Liver (tissue), 9 donors: ENCODE measurements around the gene PPDPF. TPM values are rescaled to one million over a fixed set of nuclear protein-coding genes. Genes with fewer than 3 reads are reported as not detected.

Experiments used
- DNase-seq: peaks from one replicate; pipeline ENCODE4 v3.0.0-alpha.2; 2017; ENCODE audit warnings: low spot score
- H3K27ac ChIP-seq, 2 donors: one replicate each; pipeline ENCODE4 v1.7.0; 2013; ENCODE audit warnings: inconsistent platforms in 2 of 2, low read length in 2 of 2, control low read depth in 1 of 2, low read depth in 1 of 2, mild to moderate bottlenecking in 1 of 2
- H3K27me3 ChIP-seq, 4 donors: one replicate each; pipeline versions ENCODE4 v1.6.1 to v1.7.0; 2013; ENCODE audit warnings: low read length in 3 of 4, inconsistent platforms in 1 of 4, mild to moderate bottlenecking in 1 of 4, moderate library complexity in 1 of 4; ENCODE audit not compliant: control insufficient read depth in 4 of 4, insufficient read depth in 4 of 4
- H3K36me3 ChIP-seq, 4 donors: one replicate each; pipeline versions ENCODE4 v1.6.1 to v1.7.0; 2013; ENCODE audit warnings: low read length in 3 of 4, mild to moderate bottlenecking in 3 of 4, low read depth in 1 of 4, moderate library complexity in 1 of 4; ENCODE audit not compliant: control insufficient read depth in 4 of 4, insufficient read depth in 3 of 4
- H3K4me1 ChIP-seq, 4 donors: one replicate each; pipeline versions ENCODE4 v1.6.1 to v1.7.0; 2013; ENCODE audit warnings: low read length in 3 of 4, mild to moderate bottlenecking in 3 of 4, moderate library complexity in 1 of 4; ENCODE audit not compliant: control insufficient read depth in 4 of 4, insufficient read depth in 4 of 4
- H3K4me3 ChIP-seq, 3 donors: one replicate each; pipeline versions ENCODE4 v1.6.1 to v1.7.0; 2013; ENCODE audit warnings: low read length in 3 of 3, control low read depth in 1 of 3, low read depth in 1 of 3, mild to moderate bottlenecking in 1 of 3
- H3K9ac ChIP-seq, 2 donors: one replicate each; pipeline ENCODE4 v1.7.0; 2013; ENCODE audit warnings: low read length in 2 of 2, mild to moderate bottlenecking in 2 of 2, moderate library complexity in 2 of 2, control low read depth in 1 of 2, low read depth in 1 of 2
- H3K9me3 ChIP-seq, 4 donors: one replicate each; pipeline versions ENCODE4 v1.6.1 to v1.7.0; 2013; ENCODE audit warnings: low read length in 3 of 4; ENCODE audit not compliant: control insufficient read depth in 4 of 4
- FOXA1 ChIP-seq: IDR thresholded peaks from 2 replicates; pipeline ENCODE4 v1.6.1; 2016; ENCODE audit warnings: antibody characterized with exemption
- GABPA ChIP-seq, 2 donors: IDR thresholded peaks in 1 of 2; conservative IDR thresholded peaks in 1 of 2; 2 replicates each; pipeline ENCODE4 v1.6.1; 2016; ENCODE audit warnings: antibody characterized with exemption in 2 of 2, mild to moderate bottlenecking in 1 of 2, moderate library complexity in 1 of 2
- HNF4A ChIP-seq, 2 donors: conservative IDR thresholded peaks; 2 replicates each; pipeline ENCODE4 v1.6.1; 2016; ENCODE audit warnings: antibody characterized with exemption in 2 of 2, mild to moderate bottlenecking in 2 of 2
- HNF4G ChIP-seq: IDR thresholded peaks from 2 replicates; pipeline ENCODE4 v1.6.1; 2016; ENCODE audit warnings: antibody characterized with exemption
- JUND ChIP-seq, 2 donors: IDR thresholded peaks; 2 replicates each; pipeline ENCODE4 v1.6.1; 2016; ENCODE audit warnings: antibody characterized with exemption in 2 of 2
- NR2F2 ChIP-seq: IDR thresholded peaks from 2 replicates; pipeline ENCODE4 v1.6.1; 2016; ENCODE audit warnings: antibody characterized with exemption
- RXRA ChIP-seq, 2 donors: IDR thresholded peaks; 2 replicates each; pipeline ENCODE4 v1.6.1; 2017 to 2018; ENCODE audit warnings: antibody characterized with exemption in 2 of 2, mild to moderate bottlenecking in 1 of 2
- TAF1 ChIP-seq: conservative IDR thresholded peaks from 2 replicates; pipeline ENCODE4 v1.6.1; 2016; ENCODE audit warnings: antibody characterized with exemption, mild to moderate bottlenecking
- YY1 ChIP-seq: IDR thresholded peaks from 2 replicates; pipeline ENCODE4 v1.6.1; 2016; ENCODE audit warnings: antibody characterized with exemption, mild to moderate bottlenecking
- WGBS: extraction: QIAGEN DNeasy Blood & Tissue Kit; methylation state at CpG from one replicate; pipeline ENCODE4 v1.1.7; 2013; 5-methylcytosine and 5-hydroxymethylcytosine counted together
- polyA plus RNA-seq, 2 donors: library from polyadenylated mRNA; stranded (reverse) in 1 of 2; unstranded in 1 of 2; fragments of 200-250 nt in 1 of 2; fragments of >200 nt in 1 of 2; fragmentation: Nextera tagmentation in 1 of 2; extraction: Ambion mirVana in 1 of 2; gene quantifications; one replicate each; pipeline versions ENCODE4 v1.2.1 to v1.2.3, GENCODE V29; 2013 to 2015
- total RNA-seq, 2 donors: library from RNA; depleted of rRNA; stranded (reverse); fragments of >200 nt; gene quantifications; one replicate each; pipeline ENCODE4 v1.2.3, GENCODE V29; 2014
- TF ChIP-seq, protein P1 (sequence below): IDR thresholded peaks from 2 replicates; pipeline ENCODE4 v1.6.1; 2016; ENCODE audit warnings: antibody characterized with exemption, mild to moderate bottlenecking
- TF ChIP-seq, protein P2 (sequence below): IDR thresholded peaks from 2 replicates; pipeline ENCODE4 v1.6.1; 2016; ENCODE audit warnings: antibody characterized with exemption
- TF ChIP-seq, protein P3 (sequence below): fragments of 150-350 bp; IDR thresholded peaks from 2 replicates; pipeline ENCODE4 v1.5.1; 2017; ENCODE audit warnings: improper control_type of control experiment, low read depth, low read length; ENCODE audit not compliant: missing input control
- TF ChIP-seq, protein P4 (sequence below): IDR thresholded peaks from 2 replicates; pipeline ENCODE4 v1.6.1; 2016; ENCODE audit warnings: antibody characterized with exemption
- TF ChIP-seq, protein P5 (sequence below): IDR thresholded peaks from 2 replicates; pipeline ENCODE4 v1.6.1; 2016; ENCODE audit warnings: antibody characterized with exemption
- donor health status: healthy.
- donor health status: healthy.
- donor health status: healthy.
- donor health status: healthy.
- donor health status: healthy.

Gene PPDPF
- total and polyA plus RNA-seq, 4 donors: 8.3 to 196 (median 25.3) TPM

DNA sequence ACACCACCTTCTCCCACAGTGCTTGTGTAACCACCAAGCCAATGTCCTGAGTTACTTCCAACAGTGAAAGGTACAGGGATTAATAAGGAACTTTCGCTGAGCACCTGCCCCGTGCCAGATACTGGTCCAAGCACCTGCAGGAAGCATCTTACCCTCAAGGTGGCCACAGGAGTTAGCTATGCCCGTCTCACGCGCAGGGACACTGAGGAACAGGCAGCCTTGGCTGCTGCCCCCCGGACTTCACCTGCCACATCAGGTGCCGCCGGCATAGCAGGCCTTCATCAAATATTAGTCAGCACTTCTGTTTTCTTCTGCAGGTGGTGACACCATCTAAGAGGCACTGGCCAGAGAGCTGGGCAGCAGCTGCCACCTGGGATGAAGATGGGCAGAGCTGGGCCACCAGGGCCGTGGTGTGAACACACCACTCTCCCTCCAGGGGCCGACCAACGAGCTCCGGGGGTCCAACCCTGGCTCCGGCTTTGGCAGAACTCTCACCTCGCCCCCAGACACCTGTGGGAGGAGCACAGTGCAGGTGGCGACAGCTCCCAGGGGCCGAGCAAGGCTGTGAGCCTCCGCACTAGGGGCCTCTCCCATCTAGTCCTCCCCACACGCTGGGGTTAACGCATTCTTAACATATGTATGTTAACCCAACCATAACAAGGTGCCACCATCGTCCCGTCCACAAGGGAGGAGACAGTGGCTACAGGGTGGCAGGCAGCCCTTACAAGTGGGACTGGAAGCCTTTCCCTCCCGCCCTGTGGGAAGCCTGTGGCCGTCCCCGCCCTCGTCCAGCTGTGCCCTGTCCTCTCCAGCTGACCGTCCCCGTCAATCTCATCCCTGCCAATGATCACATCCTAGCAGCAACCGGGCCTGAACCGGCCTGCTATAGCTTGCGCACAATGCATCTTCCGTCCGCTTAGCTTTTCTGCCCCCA lies 2.9 kb upstream of the PPDPF start:
- Histone ChIP-seq H3K4me3 (no peak overlapping the region), H3K9ac (no peak overlapping the region), H3K9me3 (no peaks in the 10 kb centered on the region), H3K4me1 (peaks cover 2 to 19% (median 6%) of the 10 kb centered on the region in 4 donors), H3K27me3 (no peaks in the 10 kb centered on the region), H3K27ac (no peak overlapping the region), H3K36me3 (no peaks in the 10 kb centered on the region)
- TF ChIP-seq FOXA1: no peak
- TF ChIP-seq YY1: no peak
- TF ChIP-seq, protein P1, sequence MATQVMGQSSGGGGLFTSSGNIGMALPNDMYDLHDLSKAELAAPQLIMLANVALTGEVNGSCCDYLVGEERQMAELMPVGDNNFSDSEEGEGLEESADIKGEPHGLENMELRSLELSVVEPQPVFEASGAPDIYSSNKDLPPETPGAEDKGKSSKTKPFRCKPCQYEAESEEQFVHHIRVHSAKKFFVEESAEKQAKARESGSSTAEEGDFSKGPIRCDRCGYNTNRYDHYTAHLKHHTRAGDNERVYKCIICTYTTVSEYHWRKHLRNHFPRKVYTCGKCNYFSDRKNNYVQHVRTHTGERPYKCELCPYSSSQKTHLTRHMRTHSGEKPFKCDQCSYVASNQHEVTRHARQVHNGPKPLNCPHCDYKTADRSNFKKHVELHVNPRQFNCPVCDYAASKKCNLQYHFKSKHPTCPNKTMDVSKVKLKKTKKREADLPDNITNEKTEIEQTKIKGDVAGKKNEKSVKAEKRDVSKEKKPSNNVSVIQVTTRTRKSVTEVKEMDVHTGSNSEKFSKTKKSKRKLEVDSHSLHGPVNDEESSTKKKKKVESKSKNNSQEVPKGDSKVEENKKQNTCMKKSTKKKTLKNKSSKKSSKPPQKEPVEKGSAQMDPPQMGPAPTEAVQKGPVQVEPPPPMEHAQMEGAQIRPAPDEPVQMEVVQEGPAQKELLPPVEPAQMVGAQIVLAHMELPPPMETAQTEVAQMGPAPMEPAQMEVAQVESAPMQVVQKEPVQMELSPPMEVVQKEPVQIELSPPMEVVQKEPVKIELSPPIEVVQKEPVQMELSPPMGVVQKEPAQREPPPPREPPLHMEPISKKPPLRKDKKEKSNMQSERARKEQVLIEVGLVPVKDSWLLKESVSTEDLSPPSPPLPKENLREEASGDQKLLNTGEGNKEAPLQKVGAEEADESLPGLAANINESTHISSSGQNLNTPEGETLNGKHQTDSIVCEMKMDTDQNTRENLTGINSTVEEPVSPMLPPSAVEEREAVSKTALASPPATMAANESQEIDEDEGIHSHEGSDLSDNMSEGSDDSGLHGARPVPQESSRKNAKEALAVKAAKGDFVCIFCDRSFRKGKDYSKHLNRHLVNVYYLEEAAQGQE: no peak
- no peak for TF ChIP-seq JUND (IDR thresholded peaks at IDR 0.05)
- TF ChIP-seq, protein P2, sequence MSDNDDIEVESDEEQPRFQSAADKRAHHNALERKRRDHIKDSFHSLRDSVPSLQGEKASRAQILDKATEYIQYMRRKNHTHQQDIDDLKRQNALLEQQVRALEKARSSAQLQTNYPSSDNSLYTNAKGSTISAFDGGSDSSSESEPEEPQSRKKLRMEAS: no peak
- no peak for TF ChIP-seq HNF4G
- TF ChIP-seq, protein P3, sequence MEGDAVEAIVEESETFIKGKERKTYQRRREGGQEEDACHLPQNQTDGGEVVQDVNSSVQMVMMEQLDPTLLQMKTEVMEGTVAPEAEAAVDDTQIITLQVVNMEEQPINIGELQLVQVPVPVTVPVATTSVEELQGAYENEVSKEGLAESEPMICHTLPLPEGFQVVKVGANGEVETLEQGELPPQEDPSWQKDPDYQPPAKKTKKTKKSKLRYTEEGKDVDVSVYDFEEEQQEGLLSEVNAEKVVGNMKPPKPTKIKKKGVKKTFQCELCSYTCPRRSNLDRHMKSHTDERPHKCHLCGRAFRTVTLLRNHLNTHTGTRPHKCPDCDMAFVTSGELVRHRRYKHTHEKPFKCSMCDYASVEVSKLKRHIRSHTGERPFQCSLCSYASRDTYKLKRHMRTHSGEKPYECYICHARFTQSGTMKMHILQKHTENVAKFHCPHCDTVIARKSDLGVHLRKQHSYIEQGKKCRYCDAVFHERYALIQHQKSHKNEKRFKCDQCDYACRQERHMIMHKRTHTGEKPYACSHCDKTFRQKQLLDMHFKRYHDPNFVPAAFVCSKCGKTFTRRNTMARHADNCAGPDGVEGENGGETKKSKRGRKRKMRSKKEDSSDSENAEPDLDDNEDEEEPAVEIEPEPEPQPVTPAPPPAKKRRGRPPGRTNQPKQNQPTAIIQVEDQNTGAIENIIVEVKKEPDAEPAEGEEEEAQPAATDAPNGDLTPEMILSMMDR: no peak
- no peak for TF ChIP-seq NR2F2
- no peak for TF ChIP-seq RXRA (IDR thresholded peaks at IDR 0.05)
- TF ChIP-seq, protein P4, sequence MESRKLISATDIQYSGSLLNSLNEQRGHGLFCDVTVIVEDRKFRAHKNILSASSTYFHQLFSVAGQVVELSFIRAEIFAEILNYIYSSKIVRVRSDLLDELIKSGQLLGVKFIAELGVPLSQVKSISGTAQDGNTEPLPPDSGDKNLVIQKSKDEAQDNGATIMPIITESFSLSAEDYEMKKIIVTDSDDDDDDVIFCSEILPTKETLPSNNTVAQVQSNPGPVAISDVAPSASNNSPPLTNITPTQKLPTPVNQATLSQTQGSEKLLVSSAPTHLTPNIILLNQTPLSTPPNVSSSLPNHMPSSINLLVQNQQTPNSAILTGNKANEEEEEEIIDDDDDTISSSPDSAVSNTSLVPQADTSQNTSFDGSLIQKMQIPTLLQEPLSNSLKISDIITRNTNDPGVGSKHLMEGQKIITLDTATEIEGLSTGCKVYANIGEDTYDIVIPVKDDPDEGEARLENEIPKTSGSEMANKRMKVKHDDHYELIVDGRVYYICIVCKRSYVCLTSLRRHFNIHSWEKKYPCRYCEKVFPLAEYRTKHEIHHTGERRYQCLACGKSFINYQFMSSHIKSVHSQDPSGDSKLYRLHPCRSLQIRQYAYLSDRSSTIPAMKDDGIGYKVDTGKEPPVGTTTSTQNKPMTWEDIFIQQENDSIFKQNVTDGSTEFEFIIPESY: no peak
- no peak for TF ChIP-seq HNF4A (conservative IDR thresholded peaks at IDR 0.05)
- no peak for TF ChIP-seq TAF1
- 90% methylated on average over 32 of the region's 32 CpGs for WGBS
- no peak for DNase-seq

DNA sequence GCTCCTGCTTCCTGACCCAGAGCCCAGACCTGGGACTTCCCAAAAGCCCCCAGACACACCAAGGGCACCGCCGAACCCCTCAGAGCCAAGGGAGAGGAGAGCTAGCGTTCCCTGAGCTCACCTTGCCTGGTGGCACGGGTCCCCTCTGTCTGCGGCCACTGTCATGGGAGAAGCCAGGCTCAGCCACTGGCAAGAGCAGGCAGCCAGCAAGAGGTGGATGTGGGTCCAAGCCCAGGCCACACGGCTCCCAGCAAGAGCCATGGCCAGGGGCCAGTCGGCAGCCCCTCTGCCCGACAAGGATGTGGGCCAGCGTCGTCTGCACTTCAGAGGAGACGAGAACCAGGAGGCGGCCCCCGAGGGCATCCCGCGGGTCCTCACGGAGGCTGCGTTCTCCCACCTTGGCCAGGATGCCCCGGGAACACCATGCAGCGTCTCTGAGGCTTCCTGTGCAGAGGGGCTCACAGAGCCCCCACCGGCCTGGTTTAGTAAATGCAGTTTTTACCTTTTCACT lies 2.2 kb upstream of the PPDPF start:
- TF ChIP-seq HNF4A (conservative IDR thresholded peaks at IDR 0.05) (no peak), NR2F2 (no peak), TAF1 (no peak), GABPA (IDR thresholded peaks at IDR 0.05 in 1 of 2, conservative IDR thresholded peaks at IDR 0.05 in 1 of 2) (no peak)
- TF ChIP-seq, protein P2: no peak
- TF ChIP-seq, protein P1: no peak
- TF ChIP-seq, protein P5, sequence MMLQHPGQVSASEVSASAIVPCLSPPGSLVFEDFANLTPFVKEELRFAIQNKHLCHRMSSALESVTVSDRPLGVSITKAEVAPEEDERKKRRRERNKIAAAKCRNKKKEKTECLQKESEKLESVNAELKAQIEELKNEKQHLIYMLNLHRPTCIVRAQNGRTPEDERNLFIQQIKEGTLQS: no peak
- TF ChIP-seq, protein P3: no peak
- Histone ChIP-seq H3K27me3 (no peaks in the 10 kb centered on the region), H3K27ac (no peak overlapping the region), H3K9me3 (no peaks in the 10 kb centered on the region), H3K9ac (no peak overlapping the region), H3K4me1 (peaks cover 2 to 19% (median 6%) of the 10 kb centered on the region in 4 donors), H3K36me3 (no peaks in the 10 kb centered on the region), H3K4me3 (no peak overlapping the region)
- 79% methylated on average over 20 of the region's 20 CpGs for WGBS
- no peak for DNase-seq
